Neural crest cell (in vitro differentiated cells): ENCODE results near the gene PPM1N. TPM values are rescaled to one million over a fixed set of nuclear protein-coding genes. Genes with fewer than 3 reads are reported as not detected.

Experiments
- DNase-seq: peaks from one replicate; pipeline ENCODE4 v3.0.0; 2021; ENCODE audit warnings: low read depth, mixed read lengths, low spot score
- H3K27ac Mint-ChIP-seq: one replicate; pipeline ENCODE4 v1.8.0; 2021; ENCODE audit warnings: mild to moderate bottlenecking, mixed read lengths; ENCODE audit not compliant: unreplicated experiment
- H3K27me3 Mint-ChIP-seq: 2 replicates; pipeline ENCODE4 v1.8.0; 2021; ENCODE audit warnings: low read depth, mild to moderate bottlenecking, mixed read lengths
- H3K36me3 Mint-ChIP-seq: 2 replicates; pipeline ENCODE4 v1.8.0; 2021; ENCODE audit warnings: low read depth, mild to moderate bottlenecking, mixed read lengths
- H3K4me1 Mint-ChIP-seq: 2 replicates; pipeline ENCODE4 v1.8.0; 2021; ENCODE audit warnings: mixed read lengths
- H3K4me3 Mint-ChIP-seq: one replicate; pipeline ENCODE4 v1.8.0; 2021; ENCODE audit warnings: mild to moderate bottlenecking, mixed read lengths
- H3K9me3 Mint-ChIP-seq: 2 replicates; pipeline ENCODE4 v1.8.0; 2021; ENCODE audit warnings: mixed read lengths
- total RNA-seq: library from RNA; stranded (reverse); gene quantifications from 2 replicates; pipeline ENCODE4 v1.2.1, GENCODE V29; 2021
- TF ChIP-seq, protein P1 (sequence below): fragments of 200-600 bp; sonication (generic); conservative IDR thresholded peaks from 2 replicates; pipeline ENCODE4 v1.5.0; 2021; ENCODE audit warnings: antibody characterized with exemption, mild to moderate bottlenecking

PPM1N gene
- total RNA-seq, 1 donor from 2014 or later: not detected

GRCh38 chr19:45517238-45517637, 19.0 kb downstream of the PPM1N start:
- Mint-ChIP-seq H3K4me1 (peaks cover 4% of the 10 kb centered on the region), H3K4me3 (no peak overlapping the region), H3K36me3 (no peaks in the 10 kb centered on the region), H3K9me3 (no peaks in the 10 kb centered on the region), H3K27me3 (no peaks in the 10 kb centered on the region), H3K27ac (peak overlapping the region; percentile 12)
- TF ChIP-seq, protein P1, sequence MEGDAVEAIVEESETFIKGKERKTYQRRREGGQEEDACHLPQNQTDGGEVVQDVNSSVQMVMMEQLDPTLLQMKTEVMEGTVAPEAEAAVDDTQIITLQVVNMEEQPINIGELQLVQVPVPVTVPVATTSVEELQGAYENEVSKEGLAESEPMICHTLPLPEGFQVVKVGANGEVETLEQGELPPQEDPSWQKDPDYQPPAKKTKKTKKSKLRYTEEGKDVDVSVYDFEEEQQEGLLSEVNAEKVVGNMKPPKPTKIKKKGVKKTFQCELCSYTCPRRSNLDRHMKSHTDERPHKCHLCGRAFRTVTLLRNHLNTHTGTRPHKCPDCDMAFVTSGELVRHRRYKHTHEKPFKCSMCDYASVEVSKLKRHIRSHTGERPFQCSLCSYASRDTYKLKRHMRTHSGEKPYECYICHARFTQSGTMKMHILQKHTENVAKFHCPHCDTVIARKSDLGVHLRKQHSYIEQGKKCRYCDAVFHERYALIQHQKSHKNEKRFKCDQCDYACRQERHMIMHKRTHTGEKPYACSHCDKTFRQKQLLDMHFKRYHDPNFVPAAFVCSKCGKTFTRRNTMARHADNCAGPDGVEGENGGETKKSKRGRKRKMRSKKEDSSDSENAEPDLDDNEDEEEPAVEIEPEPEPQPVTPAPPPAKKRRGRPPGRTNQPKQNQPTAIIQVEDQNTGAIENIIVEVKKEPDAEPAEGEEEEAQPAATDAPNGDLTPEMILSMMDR: no peak
- DNase-seq: no peak

DNA sequence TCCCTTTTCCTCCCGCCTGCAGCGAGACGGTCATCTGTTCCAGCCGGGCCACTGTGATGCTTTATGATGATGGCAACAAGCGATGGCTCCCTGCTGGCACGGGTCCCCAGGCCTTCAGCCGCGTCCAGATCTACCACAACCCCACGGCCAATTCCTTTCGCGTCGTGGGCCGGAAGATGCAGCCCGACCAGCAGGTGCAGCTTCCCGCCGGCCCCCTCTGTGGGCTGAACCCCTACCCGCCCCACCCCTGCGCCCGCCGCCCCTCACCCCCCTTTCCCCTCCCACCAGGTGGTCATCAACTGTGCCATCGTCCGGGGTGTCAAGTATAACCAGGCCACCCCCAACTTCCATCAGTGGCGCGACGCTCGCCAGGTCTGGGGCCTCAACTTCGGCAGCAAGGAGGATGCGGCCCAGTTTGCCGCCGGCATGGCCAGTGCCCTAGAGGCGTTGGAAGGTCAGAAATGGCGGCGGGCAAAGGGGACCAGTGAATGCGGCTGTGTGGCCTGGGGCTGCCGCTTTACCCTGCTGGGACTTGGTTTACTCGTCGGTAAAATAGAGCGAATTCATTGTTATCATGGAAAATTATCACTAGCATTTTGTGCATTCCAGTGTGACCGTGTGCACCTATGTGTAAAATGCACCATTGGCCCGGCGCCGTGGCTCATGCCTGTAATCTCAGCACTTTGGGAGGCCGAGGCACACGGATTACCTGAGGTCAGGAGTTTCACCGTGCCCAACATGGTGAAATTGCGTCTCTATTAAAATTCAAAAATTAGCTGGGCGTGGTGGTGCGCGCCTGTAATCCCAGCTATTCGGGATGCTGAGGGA, 19.6 kb downstream of the PPM1N start:
- no peak for DNase-seq
- Mint-ChIP-seq H3K27ac (peak overlapping the region; percentile 12), H3K4me3 (no peak overlapping the region), H3K36me3 (no peaks in the 10 kb centered on the region), H3K27me3 (no peaks in the 10 kb centered on the region), H3K4me1 (peaks cover 4% of the 10 kb centered on the region), H3K9me3 (no peaks in the 10 kb centered on the region)
- TF ChIP-seq, protein P1: no peak

GRCh38 chr19:45518469-45518826, 20.2 kb downstream of the PPM1N start:
- DNase-seq: no peak
- no peaks in the 10 kb centered on the region for H3K27me3 Mint-ChIP-seq
- TF ChIP-seq, protein P1: no peak

GRCh38 chr19:45522010-45522941, 24.0 kb downstream of the PPM1N start:
- Mint-ChIP-seq H3K9me3 (no peaks in the 10 kb centered on the region), H3K36me3 (peaks cover 9% of the 10 kb centered on the region), H3K27ac (no peak overlapping the region), H3K4me3 (no peak overlapping the region), H3K4me1 (peaks cover 5% of the 10 kb centered on the region), H3K27me3 (peaks cover 4% of the 10 kb centered on the region)
- TF ChIP-seq, protein P1: no peak
- no peak for DNase-seq

More at GRCh38 chr19:45518469-45518826, 20.2 kb downstream of the PPM1N start:
- Mint-ChIP-seq H3K4me3 (no peak overlapping the region), H3K27ac (no peak overlapping the region), H3K4me1 (peaks cover 4% of the 10 kb centered on the region), H3K36me3 (peaks cover under 1% of the 10 kb centered on the region), H3K9me3 (no peaks in the 10 kb centered on the region)

DNA sequence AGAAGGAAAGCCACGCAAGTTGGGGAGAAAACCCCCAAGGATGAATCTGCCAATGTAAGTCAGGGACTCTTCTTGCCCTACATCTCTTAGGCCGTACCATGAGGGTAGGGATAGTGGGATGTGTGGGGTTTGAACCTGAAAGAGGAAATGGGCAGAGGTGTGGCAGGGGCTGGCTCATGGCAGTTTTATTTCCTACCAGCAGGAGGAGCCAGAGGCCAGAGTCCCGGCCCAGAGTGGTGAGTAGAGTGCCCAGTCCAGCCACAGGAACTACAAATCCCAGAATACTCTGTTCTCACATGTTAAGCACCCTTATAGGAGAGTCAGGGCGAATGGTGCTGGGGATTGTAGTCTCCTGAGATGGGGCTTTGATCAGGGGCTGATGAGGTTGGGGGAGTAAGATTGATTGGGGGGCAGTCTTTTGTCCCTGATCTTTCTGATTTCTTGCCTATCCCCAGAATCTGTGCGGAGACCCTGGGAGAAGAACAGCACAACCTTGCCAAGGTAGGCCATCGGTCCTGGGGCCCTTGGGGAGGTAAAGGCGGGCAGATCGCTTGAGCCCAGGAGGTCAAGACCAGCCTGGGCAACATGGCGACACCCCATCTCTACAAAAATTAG, 25.5 kb downstream of the PPM1N start:
- peak; percentile 67 for DNase-seq
- Mint-ChIP-seq H3K36me3 (peaks cover 9% of the 10 kb centered on the region), H3K4me1 (peaks cover 18% of the 10 kb centered on the region), H3K4me3 (peak overlapping the region; percentile 54), H3K27ac (no peak overlapping the region), H3K9me3 (no peaks in the 10 kb centered on the region), H3K27me3 (peaks cover 18% of the 10 kb centered on the region)
- TF ChIP-seq, protein P1: peak; percentile 88
